ENCODE measurements around the gene PTMS.

PTMS gene

GRCh38 chr12:6752921-6753771, 13.0 kb upstream of the PTMS start, which contains the start of gene MLF2:
Gene MLF2 (minus strand): TSS chr12:6753141. CDS start chr12:6752334, 807 bp downstream.
- peak; percentile 89 for DNase-seq

- DNase-seq, result no peak
These were observed 12.3 kb upstream of the PTMS start for GRCh38 chr12:6753772-6754356.

GRCh38 chr12:6754411-6754810, 11.8 kb upstream of the PTMS start:
- DNase-seq, result no peak

GRCh38 chr12:6757028-6757690, 9.0 kb upstream of the PTMS start:
- no peak for DNase-seq

- DNase-seq, result no peak
These were observed 7.6 kb upstream of the PTMS start for GRCh38 chr12:6758506-6759095.

- DNase-seq, result no peak
These were observed 6.4 kb upstream of the PTMS start for GRCh38 chr12:6759741-6760140.

- DNase-seq, result peak; percentile 39
These were observed 2.8 kb upstream of the PTMS start for GRCh38 chr12:6763380-6763779.

- DNase-seq, result peak; percentile 94
These were observed 1.9 kb upstream of the PTMS start for GRCh38 chr12:6764011-6764828.

- peak; percentile 55 for DNase-seq
These were observed 1.0 kb upstream of the PTMS start for GRCh38 chr12:6765048-6765633.

GRCh38 chr12:6766651-6767349, 637 bp downstream of the PTMS start:
- DNase-seq, result peak; percentile 17

- no peak for DNase-seq
These were observed 1.5 kb downstream of the PTMS start for GRCh38 chr12:6767353-6768319.

- no peak for DNase-seq
These were observed 2.3 kb downstream of the PTMS start for GRCh38 chr12:6768437-6768914.

- DNase-seq, result peak; percentile 30
These were observed 2.8 kb downstream of the PTMS start for GRCh38 chr12:6768990-6769389.

- no peak for DNase-seq
These were observed 3.5 kb downstream of the PTMS start for GRCh38 chr12:6769666-6770065.

- no peak for DNase-seq
These were observed 3.9 kb downstream of the PTMS start for GRCh38 chr12:6770094-6770493.

- no peak for DNase-seq
These were observed 4.4 kb downstream of the PTMS start for GRCh38 chr12:6770600-6770999.

- DNase-seq, result no peak
These were observed 4.9 kb downstream of the PTMS start for GRCh38 chr12:6771091-6771495.

- no peak for DNase-seq
These were observed 5.6 kb downstream of the PTMS start for GRCh38 chr12:6771509-6772330.

- DNase-seq, result no peak
These were observed 6.2 kb downstream of the PTMS start, which contains the start of gene LAG3 for GRCh38 chr12:6772331-6772695. Gene LAG3 (plus strand): TSS chr12:6772520. CDS start chr12:6772853, 333 bp downstream.

Measured in NCI-H510A treated with DMSO at 0.1 percent for 48 hours (cell line).